GOT3 (cell line): ENCODE data around the gene RPS27A.
"Not testable (repeated sequence)": the region's sequence is repeated elsewhere in the genome, so short reads cannot be mapped to it uniquely, and the experiment has no call there.

ENCODE experiments used
- DNase-seq: peaks from one replicate; lab custom pipeline; 2025; ENCODE audit warnings: mixed read lengths; lab: John Stamatoyannopoulos, UW

Gene RPS27A

GRCh38 chr2:55232084-55232862, at the start of gene RPS27A, which contains the start of gene CLHC1:
Gene RPS27A (plus strand): TSS chr2:55232688. CDS start chr2:55232825, 137 bp downstream.
Gene CLHC1 (minus strand): TSS chr2:55232293. CDS start chr2:55222411, 9,882 bp downstream.
- DNase-seq = peak; percentile 78

GRCh38 chr2:55186837-55187236, 45.7 kb upstream of the RPS27A start:
- DNase-seq = not testable (repeated sequence)

GRCh38 chr2:55191888-55192287, 40.6 kb upstream of the RPS27A start:
- not testable (repeated sequence) for DNase-seq

GRCh38 chr2:55196526-55196925, 36.0 kb upstream of the RPS27A start:
- no peak for DNase-seq

- no peak for DNase-seq
Measured at GRCh38 chr2:55200416-55200815, 32.1 kb upstream of the RPS27A start.

DNA sequence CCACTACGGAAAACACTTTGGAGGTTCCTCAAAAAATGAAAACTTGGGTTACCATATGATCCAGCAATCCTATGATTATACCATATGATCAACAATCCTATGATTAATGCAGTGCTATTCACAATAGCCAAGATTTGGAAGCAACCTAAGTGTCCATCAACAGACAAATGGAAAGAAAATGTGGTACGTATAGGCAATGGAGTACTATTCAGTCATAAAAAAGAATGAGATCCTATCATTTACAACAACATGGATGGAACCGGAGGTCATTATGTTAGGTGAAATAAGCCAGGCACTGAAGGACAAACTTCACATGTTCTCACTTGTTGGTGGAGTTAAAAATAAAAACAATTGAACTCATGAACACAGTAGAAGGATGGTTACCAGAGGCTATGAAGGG, 28.0 kb upstream of the RPS27A start:
- DNase-seq = no peak

- no peak for DNase-seq
Measured at GRCh38 chr2:55204950-55205349, 27.5 kb upstream of the RPS27A start.

DNA sequence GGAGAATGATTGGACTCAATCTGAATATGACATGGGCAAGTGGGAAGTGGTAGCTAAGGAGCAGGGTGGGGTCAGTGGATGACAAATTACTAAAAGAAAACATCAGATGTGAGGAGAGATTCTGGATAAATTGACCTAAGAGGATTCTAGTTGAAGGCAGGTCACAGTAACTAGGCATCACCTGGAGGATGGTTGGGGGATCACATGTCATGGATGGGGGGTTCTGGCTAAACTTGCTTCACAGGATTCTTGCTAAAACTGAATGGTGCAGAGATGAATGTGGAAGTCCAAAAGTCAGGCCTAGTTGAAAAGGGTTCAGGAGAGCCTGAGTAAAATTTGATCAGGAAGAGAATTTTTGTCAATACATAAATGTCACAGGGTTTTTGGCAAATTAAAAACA, 18.7 kb upstream of the RPS27A start:
- no peak for DNase-seq

DNA sequence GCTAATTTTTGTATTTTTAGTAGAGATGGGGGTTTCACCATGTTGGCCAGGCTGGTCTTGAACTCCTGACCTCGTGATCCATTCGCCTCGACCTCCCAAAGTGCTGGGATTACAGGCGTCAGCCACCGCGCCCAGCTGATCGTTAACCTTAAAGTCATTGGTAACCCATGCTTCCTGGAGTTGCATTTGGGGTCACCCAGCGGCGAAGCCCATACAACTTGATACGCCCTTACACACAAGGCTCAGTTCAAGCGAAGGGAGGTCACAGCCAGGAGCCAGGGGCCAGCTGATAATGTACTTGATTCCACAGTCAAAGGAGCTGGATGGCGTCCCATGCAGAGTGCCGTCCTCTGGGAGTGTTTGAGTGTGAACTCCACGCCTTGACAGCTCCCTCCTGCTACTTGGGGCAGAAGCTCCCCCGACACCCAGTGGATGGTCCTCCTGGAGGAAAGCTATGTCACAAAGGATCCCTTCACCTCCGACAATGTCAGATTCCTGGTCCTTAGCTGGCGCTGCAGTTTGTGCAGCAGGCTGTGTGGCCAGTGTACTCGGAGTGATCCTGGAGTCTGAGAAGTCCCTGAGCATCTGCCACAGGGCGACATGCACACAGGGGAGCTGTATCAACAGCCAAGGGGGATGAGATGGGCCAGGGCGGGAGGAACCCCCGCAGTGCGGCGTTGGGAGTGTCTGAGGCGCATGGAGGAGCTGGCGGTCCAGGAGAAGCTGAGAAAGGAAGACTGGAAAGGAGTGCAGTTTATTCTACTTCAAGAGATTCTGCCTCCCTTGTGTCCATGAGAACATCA, 8.3 kb upstream of the RPS27A start:
- DNase-seq = no peak

DNA sequence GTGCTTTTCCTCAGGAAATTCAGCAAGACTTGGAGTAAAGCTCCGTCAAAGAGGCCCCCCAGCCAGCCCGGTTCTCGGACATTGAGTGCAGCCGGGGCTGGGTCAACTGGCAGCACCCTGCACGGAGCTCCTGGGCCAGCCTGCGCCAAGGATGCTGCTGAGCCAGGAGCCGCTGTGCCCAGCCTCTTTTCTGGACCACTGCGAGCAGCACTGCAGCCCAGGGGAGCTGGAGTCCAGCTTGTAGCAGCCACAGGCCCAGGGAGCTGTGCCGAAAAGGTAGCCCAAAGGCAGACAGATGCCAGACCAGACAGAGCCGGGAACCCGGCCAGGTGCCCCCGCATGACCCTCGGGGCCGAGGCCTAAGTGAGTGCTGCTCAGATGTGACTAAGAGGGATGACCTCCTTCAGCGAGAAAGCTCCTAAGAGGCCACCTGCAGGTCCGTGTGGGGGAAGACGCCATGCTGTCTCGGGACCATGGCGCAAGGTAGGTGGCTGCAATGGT, 7.7 kb upstream of the RPS27A start:
- DNase-seq = no peak

DNA sequence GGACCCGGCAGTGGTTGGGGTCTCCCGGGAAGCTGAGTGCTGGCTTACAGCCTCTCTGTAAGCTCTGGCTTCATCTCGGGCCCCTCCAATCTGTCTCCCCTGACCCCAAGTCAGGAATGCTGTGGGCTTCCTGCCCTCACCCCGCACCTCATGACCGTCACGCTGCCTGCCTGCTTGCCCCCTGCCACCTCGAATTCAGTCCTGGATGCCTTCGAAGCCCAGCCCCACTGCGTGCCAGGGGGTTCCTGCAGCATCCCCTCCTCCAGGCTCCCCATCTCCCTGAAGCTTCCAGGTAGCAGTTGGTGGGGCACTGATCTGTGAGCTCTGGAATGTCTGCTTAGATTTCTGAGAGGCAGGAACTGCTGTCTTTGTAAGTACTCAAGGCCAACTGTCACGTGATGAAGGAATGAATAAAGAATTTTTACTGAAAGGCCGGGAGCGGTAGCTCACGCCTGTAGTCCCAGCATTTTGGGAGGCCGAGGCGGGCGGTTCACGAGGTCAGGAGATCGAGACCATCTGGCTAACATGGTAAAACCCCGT, 6.9 kb upstream of the RPS27A start:
- no peak for DNase-seq

GRCh38 chr2:55227437-55228225, 4.9 kb upstream of the RPS27A start:
- DNase-seq = not testable (repeated sequence)

- no peak for DNase-seq
Measured at GRCh38 chr2:55228226-55228563, 4.3 kb upstream of the RPS27A start.

- DNase-seq = no peak
Measured at GRCh38 chr2:55229221-55229620, 3.3 kb upstream of the RPS27A start.

DNA sequence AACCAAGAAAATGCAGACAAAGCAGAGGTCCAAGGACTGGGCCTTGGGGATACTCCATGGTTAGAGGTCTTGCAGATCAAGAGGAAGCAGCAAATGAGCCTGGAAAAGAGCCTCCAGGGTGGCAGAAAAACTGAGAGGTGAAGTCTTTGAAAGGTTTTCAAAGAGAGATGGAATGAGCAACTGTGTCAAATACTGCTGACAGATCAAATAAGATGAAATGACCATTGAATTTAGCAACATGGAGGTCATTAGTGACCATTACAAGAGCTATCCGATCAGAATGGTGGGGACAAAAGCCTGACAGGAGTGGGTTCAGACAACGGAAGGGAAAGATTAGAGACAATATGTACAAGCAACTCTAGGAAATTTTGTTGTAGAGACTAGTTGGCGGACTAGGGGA, 1.9 kb upstream of the RPS27A start:
- no peak for DNase-seq

DNA sequence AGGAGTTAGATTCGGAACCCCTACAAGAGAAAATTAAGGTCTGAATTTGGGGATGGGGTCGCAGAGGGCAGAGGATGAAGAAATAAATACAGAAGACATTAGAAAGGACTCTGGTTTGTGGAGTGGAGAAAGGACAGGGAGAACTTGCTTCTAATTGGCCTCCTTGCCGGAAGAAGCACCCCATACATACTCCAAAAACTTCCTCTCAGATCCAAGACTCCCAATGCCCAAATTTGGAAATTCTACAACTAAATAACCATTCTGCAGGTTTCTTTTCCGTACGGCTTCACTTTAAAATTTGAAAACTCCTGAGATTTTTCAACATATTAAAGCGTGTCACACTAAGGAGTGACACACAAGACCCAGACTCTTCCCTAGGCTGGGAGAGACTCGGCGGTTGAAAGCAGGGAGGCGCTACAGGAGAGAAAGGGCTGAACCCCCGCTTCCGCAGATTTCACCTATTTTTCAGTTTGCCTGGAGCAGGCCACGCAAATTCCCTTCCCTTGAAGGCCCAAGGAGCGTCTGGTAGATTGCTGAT, 873 bp upstream of the RPS27A start:
- no peak for DNase-seq

- no peak for DNase-seq
Measured at GRCh38 chr2:55232863-55233657, 572 bp downstream of the RPS27A start.

DNA sequence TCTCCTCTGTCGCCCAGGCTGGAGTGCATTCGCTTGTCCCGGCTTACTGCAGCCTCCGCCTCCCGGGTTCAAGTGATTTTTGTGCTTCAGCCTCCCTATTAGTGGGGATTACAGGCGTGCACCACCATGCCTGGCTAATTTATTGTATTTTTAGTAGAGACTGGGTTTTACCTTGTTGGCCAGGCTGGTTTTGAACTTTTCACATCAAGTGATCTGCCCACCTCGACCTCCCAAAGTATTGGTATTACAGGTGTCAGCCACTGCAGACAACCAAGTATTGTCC, 1.1 kb downstream of the RPS27A start:
- no peak for DNase-seq

DNA sequence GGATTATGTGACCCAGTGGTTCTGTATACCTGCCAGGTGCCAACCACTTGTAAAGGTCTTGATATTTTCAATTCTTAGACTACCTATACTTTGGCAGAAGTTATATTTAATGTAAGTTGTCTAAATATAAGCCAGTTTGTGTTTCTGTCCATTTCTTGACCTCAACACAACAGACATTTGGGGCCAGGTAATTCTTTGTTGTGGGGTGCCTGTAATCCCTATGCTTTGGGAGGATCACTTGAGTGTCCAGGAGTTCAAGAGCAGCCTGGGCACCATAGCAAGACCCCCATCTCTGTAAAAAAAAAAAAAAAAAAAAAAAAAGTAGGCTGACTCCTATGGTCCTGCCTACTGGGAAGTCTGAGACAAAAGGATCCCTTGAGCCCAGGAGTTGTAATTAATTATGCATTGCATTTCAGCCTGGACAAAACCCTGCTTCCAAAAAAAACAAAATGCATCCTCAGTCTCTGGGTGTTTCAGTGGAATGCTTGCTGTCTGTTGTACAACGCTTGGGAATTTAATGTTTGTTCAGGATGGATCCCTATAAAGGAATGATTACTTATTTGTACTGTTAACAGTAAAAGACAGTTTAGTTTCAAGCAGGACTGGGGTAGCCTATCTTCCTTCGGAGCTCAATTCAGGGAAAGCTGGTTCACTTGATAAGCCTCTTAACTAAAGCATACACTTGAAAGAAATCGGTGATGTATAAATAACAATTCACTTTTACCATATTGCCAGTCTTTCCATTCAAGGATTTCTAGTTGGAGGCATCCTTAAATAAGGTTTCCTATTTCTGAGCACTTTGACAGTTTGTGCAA, 3.4 kb downstream of the RPS27A start:
- no peak for DNase-seq

- no peak for DNase-seq
Measured at GRCh38 chr2:55236992-55237543, 4.6 kb downstream of the RPS27A start.
